K562 (cell line): ENCODE data around the gene GVQW3. TPM values are rescaled to one million over a fixed set of nuclear protein-coding genes. Genes with fewer than 3 reads are reported as not detected.
A peak's percentile ranks its signal among the peaks of the same experiment; 100 is the strongest.

Source experiments
- ATAC-seq: fragments of 200-7000 bp; cut with Tn5 transposase; 3 replicates; pipeline ENCODE4 v1.9.1; 2020; ENCODE audit warnings: moderate library complexity
- BruUV-seq: library from RNA; stranded (reverse); fragments of 400-500 nt; replicated peaks from 2 replicates; lab custom pipeline; 2021; lab: Mats Ljungman, UMichigan
- CTCF ChIA-PET: fragments of 300-600 bp; formaldehyde crosslinking; extraction: SDS; loops from one replicate; lab custom pipeline; 2021; ENCODE audit warnings: low intra/inter-chr PET ratio; lab: Yijun Ruan, JAX
- POLR2A ChIA-PET: fragments of 300-600, 350-650 bp; sonication (Branson Sonifier 250); formaldehyde crosslinking; extraction: SDS; loops from one replicate; lab custom pipeline; 2021; ENCODE audit warnings: antibody characterized with exemption, inconsistent platforms; lab: Yijun Ruan, JAX
- DNase-seq, 4 experiments: peaks; one replicate each; pipeline versions ENCODE4 v3.0.0 to v3.0.0-alpha.2; 2011 to 2018; ENCODE audit warnings: low spot score in 3 of 4, mixed read lengths in 3 of 4; ENCODE audit errors: extremely low read depth in 1 of 4
- FAIRE-seq: peaks from 2 replicates; lab custom pipeline; 2011; peaks lifted over from hg19 to GRCh38; lab: Jason Lieb, UNC
- H2AFZ ChIP-seq: 2 replicates; pipeline ENCODE4 v1.6.0; 2011; ENCODE audit warnings: low read depth, low read length, control low read depth, inconsistent platforms
- H3K27ac ChIP-seq: fragments of 200-600 bp; 3 replicates; pipeline ENCODE4 v1.8.0; 2011; ENCODE audit warnings: low read depth, mild to moderate bottlenecking, control low read depth, inconsistent platforms, low read length, moderate library complexity, mixed read lengths; ENCODE audit errors: extremely low read depth
- H3K27me3 ChIP-seq, 2 experiments: fragments of 300-600 bp in 1 of 2; 2 replicates in 1 of 2; 3 replicates in 1 of 2; pipeline versions ENCODE4 v1.6.0 to v1.8.0; 2011; ENCODE audit warnings: inconsistent platforms in 2 of 2, low read length in 2 of 2, mild to moderate bottlenecking in 1 of 2, mixed read lengths in 1 of 2, moderate library complexity in 1 of 2; ENCODE audit not compliant: control insufficient read depth in 2 of 2, insufficient read depth in 2 of 2
- H3K36me3 ChIP-seq: fragments of 300-600 bp; 3 replicates; pipeline ENCODE4 v1.8.0; 2011; ENCODE audit warnings: mild to moderate bottlenecking, low read length, inconsistent platforms; ENCODE audit not compliant: control insufficient read depth, insufficient read depth
- H3K4me1 ChIP-seq, 2 experiments: fragments of 200-600 bp in 1 of 2; replicated peaks in 1 of 2; 2 replicates in 1 of 2; 3 replicates in 1 of 2; pipeline versions ENCODE4 v1.5.1 to v1.8.0; 2011; ENCODE audit warnings: inconsistent platforms in 2 of 2, low read length in 2 of 2, mild to moderate bottlenecking in 1 of 2, mixed read lengths in 1 of 2, moderate library complexity in 1 of 2; ENCODE audit not compliant: control insufficient read depth in 2 of 2, insufficient read depth in 2 of 2
- H3K4me2 ChIP-seq: 2 replicates; pipeline ENCODE4 v1.6.1; 2011; ENCODE audit warnings: low read length, control low read depth, inconsistent platforms, mixed read lengths; ENCODE audit not compliant: insufficient read depth
- H3K4me3 ChIP-seq: fragments of 200-600 bp; sonication (generic), shearing (Covaris generic); 2 replicates; pipeline ENCODE4 v1.5.1; 2016; ENCODE audit warnings: control low read depth, inconsistent platforms
- H3K79me2 ChIP-seq: fragments of 200-600 bp; 3 replicates; pipeline ENCODE4 v1.8.0; 2011; ENCODE audit warnings: low read length, inconsistent platforms; ENCODE audit not compliant: control insufficient read depth, insufficient read depth
- H3K9ac ChIP-seq, 2 experiments: 2 replicates each; pipeline versions ENCODE4 v1.6.0 to v1.6.1; 2011; ENCODE audit warnings: low read depth in 2 of 2, low read length in 2 of 2, control low read depth in 1 of 2, inconsistent platforms in 1 of 2, mild to moderate bottlenecking in 1 of 2, mixed read lengths in 1 of 2; ENCODE audit not compliant: insufficient read depth in 1 of 2
- H3K9me1 ChIP-seq: one replicate; pipeline ENCODE4 v1.6.0; 2011; ENCODE audit warnings: inconsistent platforms, mild to moderate bottlenecking, low read length, moderate library complexity; ENCODE audit not compliant: control insufficient read depth, insufficient read depth
- H3K9me3 ChIP-seq: replicated peaks from 2 replicates; pipeline ENCODE4 v1.5.1; 2011; ENCODE audit warnings: low read depth, low read length, inconsistent platforms; ENCODE audit not compliant: control insufficient read depth, insufficient read depth
- H4K20me1 ChIP-seq: replicated peaks from 2 replicates; pipeline ENCODE4 v1.6.1; 2011; ENCODE audit warnings: low read length, inconsistent platforms, mixed read lengths; ENCODE audit not compliant: control insufficient read depth, insufficient read depth
- ARID1B ChIP-seq: fragments of 450-650 bp; IDR thresholded peaks from 2 replicates; pipeline ENCODE4 v1.6.1; 2016; ENCODE audit warnings: antibody characterized with exemption, mild to moderate bottlenecking, inconsistent platforms
- CBFA2T2 ChIP-seq: fragments of 450-650 bp; conservative IDR thresholded peaks from 2 replicates; pipeline ENCODE4 v1.6.1; 2017; ENCODE audit warnings: mild to moderate bottlenecking
- GABPB2 ChIP-seq: fragments of 250-450 bp; sonication (Bioruptor Pico); conservative IDR thresholded peaks from 2 replicates; pipeline ENCODE4 v1.5.1; 2021; ENCODE audit warnings: mild to moderate bottlenecking
- GTF2B ChIP-seq: IDR thresholded peaks from 2 replicates; pipeline ENCODE4 v1.6.1; 2011; ENCODE audit not compliant: insufficient read length; ENCODE audit errors: extremely low read depth
- HDAC1 ChIP-seq, 2 experiments: fragments of 450-650 bp; IDR thresholded peaks; 2 replicates each; pipeline ENCODE4 v1.6.1; 2016 to 2017; ENCODE audit warnings: inconsistent platforms in 1 of 2, mild to moderate bottlenecking in 1 of 2, moderate library complexity in 1 of 2
- JUN ChIP-seq, 2 experiments: sonication (generic) in 1 of 2; formaldehyde crosslinking in 1 of 2; IDR thresholded peaks; 2 replicates each; pipeline versions ENCODE4 v1.6.1 to v1.8.0; 2012 to 2022; ENCODE audit warnings: borderline replicate concordance in 2 of 2, mild to moderate bottlenecking in 2 of 2, improper control_type of control experiment in 1 of 2, low read depth in 1 of 2, low read length in 1 of 2, missing genetic modification reagents in 1 of 2
- MAFG ChIP-seq: fragments of 450-650 bp; conservative IDR thresholded peaks from 2 replicates; pipeline ENCODE4 v1.6.1; 2016; ENCODE audit warnings: missing genetic modification characterization, missing compliant biosample characterization
- MCM3 ChIP-seq: fragments of 450-650 bp; IDR thresholded peaks from 2 replicates; pipeline ENCODE4 v1.6.1; 2016
- SREBF2 ChIP-seq: sonication (generic); formaldehyde crosslinking; IDR thresholded peaks from 2 replicates; pipeline ENCODE4 v1.4.0; 2020; ENCODE audit warnings: mild to moderate bottlenecking, missing genetic modification reagents
- SRF ChIP-seq, 2 experiments: fragments of 250-450, 450-650 bp in 1 of 2; sonication (Bioruptor Pico) in 1 of 2; sonication (generic) in 1 of 2; formaldehyde crosslinking; IDR thresholded peaks; 2 replicates each; pipeline versions ENCODE4 v1.5.0 to v1.5.1; 2020 to 2022; ENCODE audit warnings: mild to moderate bottlenecking in 1 of 2, missing genetic modification reagents in 1 of 2
- TAL1 ChIP-seq: fragments of 450-650 bp; IDR thresholded peaks from 2 replicates; pipeline ENCODE4 v1.6.1; 2016; ENCODE audit warnings: mild to moderate bottlenecking
- WGBS: fragments of 100-300 bp; shearing (Covaris generic); methylation state at CpG from one replicate; pipeline ENCODE4 v1.1.6; 2016; ENCODE audit warnings: low coverage, mixed read lengths; ENCODE audit not compliant: insufficient coverage; ENCODE audit errors: missing lambda C conversion rate; 5-methylcytosine and 5-hydroxymethylcytosine counted together
- in situ Hi-C: fragments of 300-500 bp; cut with MboI; formaldehyde crosslinking; loops from 4 replicates; pipeline ENCODE4 v1.15.0; 2018; ENCODE audit warnings: inconsistent platforms, mixed read lengths
- intact Hi-C: fragments of 100-400 bp; cut with micrococcal nuclease; formaldehyde crosslinking; loops from 2 replicates; pipeline ENCODE4 v1.14.2; 2022
- polyA plus RNA-seq, 8 experiments: library from polyadenylated mRNA; depleted of rRNA in 4 of 8; stranded (reverse) in 5 of 8; unstranded in 3 of 8; fragments of >200 nt; fragmentation: Nextera tagmentation in 2 of 8; fragmentation: Illumina TruSeq in 1 of 8; extraction: Ambion mirVana in 2 of 8; extraction: Trizol in 1 of 8; gene quantifications; 2 replicates each; pipeline versions ENCODE4 v1.2.1 to v1.2.3, GENCODE V29; 2011 to 2014; ENCODE audit warnings: inconsistent platforms in 1 of 8, missing spikeins in 1 of 8
- total RNA-seq, 7 experiments: library from RNA; depleted of rRNA in 6 of 7; stranded (reverse); fragments of >200 nt in 6 of 7; fragmentation: Illumina TruSeq in 2 of 7; extraction: Trizol in 2 of 7; gene quantifications; 2 replicates each; pipeline versions ENCODE4 v1.2.1 to v1.2.3, GENCODE V29; 2011 to 2021; ENCODE audit warnings: low replicate concordance in 1 of 7
- TF ChIP-seq, protein P1 (sequence below): sonication (generic); formaldehyde crosslinking; IDR thresholded peaks from 2 replicates; pipeline ENCODE4 v1.8.0; 2023; ENCODE audit warnings: mild to moderate bottlenecking, missing genetic modification reagents

GVQW3 gene
- total and polyA plus RNA-seq, 9 of the 15 experiments (the other 6 are each of a cell fraction or from before 2014, with no cell fraction given) = 0.66 to 5.7 (median 2.1) TPM

DNA sequence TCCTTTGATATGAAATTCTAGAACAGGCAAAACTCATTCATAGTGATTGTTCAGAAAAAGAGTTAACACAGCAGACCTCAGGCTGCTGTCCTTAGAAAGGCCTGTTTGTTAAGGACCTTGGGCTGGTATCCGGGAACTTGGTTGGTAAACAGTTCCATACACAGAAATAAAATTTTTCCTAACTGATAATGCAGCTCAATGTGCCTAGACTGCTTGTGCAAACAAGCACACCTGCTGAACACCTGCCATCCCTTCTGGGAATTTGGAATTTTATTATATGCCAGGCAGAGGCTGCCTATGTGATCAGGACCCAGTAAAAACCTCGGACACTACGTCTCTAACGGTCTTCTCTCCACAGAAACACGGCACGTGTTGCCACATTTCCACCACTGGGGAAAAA is 11.7 kb upstream of the GVQW3 start:
- ATAC-seq (no peak), FAIRE-seq (no peak), DNase-seq (no peak)
- Histone ChIP-seq H4K20me1 (peaks cover 15% of the 10 kb centered on the region), H3K36me3 (peaks cover 8% of the 10 kb centered on the region; the same call in 2 of the 3 replicates), H3K4me1 (peaks cover 15 to 17% of the 10 kb centered on the region in 2 experiments), H3K4me3 (no peak overlapping the region), H3K27ac (no peak overlapping the region), H3K79me2 (peaks cover 92% of the 10 kb centered on the region), H2AFZ (no peak overlapping the region), H3K27me3 (no peaks in the 10 kb centered on the region), H3K4me2 (no peak overlapping the region), H3K9me1 (no peaks in the 10 kb centered on the region), H3K9ac (no peak overlapping the region), H3K9me3 (no peaks in the 10 kb centered on the region)
- ChIA-PET POLR2A (no interaction called here), CTCF (no interaction called here)
- WGBS = 89% methylated on average over 6 of the region's 6 CpGs
- BruUV-seq = no TSS peak
- TF ChIP-seq GABPB2 (CRISPR knock-in tag) (no peak), GTF2B (no peak), SREBF2 (no peak)
- intact Hi-C loops = no loop called here
- in situ Hi-C loops = no loop called here

- Histone ChIP-seq H3K36me3 (no peaks in the 10 kb centered on the region), H3K9ac (0 out of 4 replicates have a peak overlapping the region, but pooled peaks of 1 of the 2 experiments have one; percentile 2), H3K79me2 (peaks cover 96% of the 10 kb centered on the region), H3K9me1 (no peaks in the 10 kb centered on the region), H3K9me3 (no peaks in the 10 kb centered on the region), H3K4me3 (no peak overlapping the region), H2AFZ (no peak overlapping the region), H4K20me1 (peaks cover 19% of the 10 kb centered on the region), H3K27ac (peak overlapping the region; percentile 42; the same call in 2 of the 3 replicates), H3K4me2 (peak overlapping the region; percentile 40; the same call in 1 of the 2 replicates), H3K27me3 (no peaks in the 10 kb centered on the region), H3K4me1 (peaks cover 4 to 11% of the 10 kb centered on the region in 2 experiments)
- DNase-seq (peak in 2 of 4 experiments; percentile 36 to 51), FAIRE-seq (peak; percentile 58), ATAC-seq (peak; percentile 75)
- intact Hi-C loops (no loop called here), in situ Hi-C loops (no loop called here)
- CTCF ChIA-PET = no interaction called here
- TSS peak; percentile 12 for BruUV-seq
- POLR2A ChIA-PET = interaction anchor here (0.6 kb wide), 2 partner anchors 509 to 659 kb away, joined by 3 to 4 read pairs; no protein-coding TSS in a partner anchor
- WGBS = 17% methylated on average over 3 of the region's 3 CpGs
- TF ChIP-seq JUN (IDR thresholded peaks at IDR 0.05; ENCODE audit: borderline replicate concordance, low read depth, low read length) (peak; percentile 27; the same call in 1 of the 2 replicates), JUN (CRISPR knock-in tag; IDR thresholded peaks at IDR 0.05; ENCODE audit: borderline replicate concordance) (no peak), CBFA2T2 (no peak), SRF (CRISPR knock-in tag; IDR thresholded peaks at IDR 0.05) (no peak), HDAC1 (IDR thresholded peaks at IDR 0.05) (0 out of 4 replicates have a peak, but pooled peaks of 1 of the 2 experiments have one; percentile 32), ARID1B (peak; percentile 33; the same call in 1 of the 2 replicates), MCM3 (no peak), TAL1 (no peak), MAFG (tag) (peak; percentile 41; the same call in 1 of the 2 replicates)
- TF ChIP-seq, protein P1, sequence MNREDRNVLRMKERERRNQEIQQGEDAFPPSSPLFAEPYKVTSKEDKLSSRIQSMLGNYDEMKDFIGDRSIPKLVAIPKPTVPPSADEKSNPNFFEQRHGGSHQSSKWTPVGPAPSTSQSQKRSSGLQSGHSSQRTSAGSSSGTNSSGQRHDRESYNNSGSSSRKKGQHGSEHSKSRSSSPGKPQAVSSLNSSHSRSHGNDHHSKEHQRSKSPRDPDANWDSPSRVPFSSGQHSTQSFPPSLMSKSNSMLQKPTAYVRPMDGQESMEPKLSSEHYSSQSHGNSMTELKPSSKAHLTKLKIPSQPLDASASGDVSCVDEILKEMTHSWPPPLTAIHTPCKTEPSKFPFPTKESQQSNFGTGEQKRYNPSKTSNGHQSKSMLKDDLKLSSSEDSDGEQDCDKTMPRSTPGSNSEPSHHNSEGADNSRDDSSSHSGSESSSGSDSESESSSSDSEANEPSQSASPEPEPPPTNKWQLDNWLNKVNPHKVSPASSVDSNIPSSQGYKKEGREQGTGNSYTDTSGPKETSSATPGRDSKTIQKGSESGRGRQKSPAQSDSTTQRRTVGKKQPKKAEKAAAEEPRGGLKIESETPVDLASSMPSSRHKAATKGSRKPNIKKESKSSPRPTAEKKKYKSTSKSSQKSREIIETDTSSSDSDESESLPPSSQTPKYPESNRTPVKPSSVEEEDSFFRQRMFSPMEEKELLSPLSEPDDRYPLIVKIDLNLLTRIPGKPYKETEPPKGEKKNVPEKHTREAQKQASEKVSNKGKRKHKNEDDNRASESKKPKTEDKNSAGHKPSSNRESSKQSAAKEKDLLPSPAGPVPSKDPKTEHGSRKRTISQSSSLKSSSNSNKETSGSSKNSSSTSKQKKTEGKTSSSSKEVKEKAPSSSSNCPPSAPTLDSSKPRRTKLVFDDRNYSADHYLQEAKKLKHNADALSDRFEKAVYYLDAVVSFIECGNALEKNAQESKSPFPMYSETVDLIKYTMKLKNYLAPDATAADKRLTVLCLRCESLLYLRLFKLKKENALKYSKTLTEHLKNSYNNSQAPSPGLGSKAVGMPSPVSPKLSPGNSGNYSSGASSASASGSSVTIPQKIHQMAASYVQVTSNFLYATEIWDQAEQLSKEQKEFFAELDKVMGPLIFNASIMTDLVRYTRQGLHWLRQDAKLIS (CRISPR knock-in tag) = no peak
Observed at GRCh38 chr11:76371170-76371569, 10.0 kb upstream of the GVQW3 start.
